Breast epithelium (tissue), 3 donors: ENCODE results near the gene TTLL11.
"Not testable (repeated sequence)": the region's sequence is repeated elsewhere in the genome, so short reads cannot be mapped to it uniquely, and the experiment has no call there.

Experiments
- CTCF ChIP-seq, 3 donors: fragments of 450-650 bp; IDR thresholded peaks; one replicate each; pipeline ENCODE4 v1.5.1; 2016 to 2017; ENCODE audit warnings: antibody characterized with exemption in 3 of 3, mild to moderate bottlenecking in 3 of 3, moderate library complexity in 3 of 3
- POLR2A ChIP-seq: fragments of 450-650 bp; IDR thresholded peaks from one replicate; pipeline ENCODE4 v1.6.1; 2016; ENCODE audit warnings: antibody characterized with exemption, mild to moderate bottlenecking, moderate library complexity
- POLR2AphosphoS5 ChIP-seq, 3 donors: sonication (generic); formaldehyde crosslinking; IDR thresholded peaks; one replicate each; pipeline ENCODE4 v1.6.1; 2017; ENCODE audit warnings: antibody characterized with exemption in 3 of 3

DNA sequence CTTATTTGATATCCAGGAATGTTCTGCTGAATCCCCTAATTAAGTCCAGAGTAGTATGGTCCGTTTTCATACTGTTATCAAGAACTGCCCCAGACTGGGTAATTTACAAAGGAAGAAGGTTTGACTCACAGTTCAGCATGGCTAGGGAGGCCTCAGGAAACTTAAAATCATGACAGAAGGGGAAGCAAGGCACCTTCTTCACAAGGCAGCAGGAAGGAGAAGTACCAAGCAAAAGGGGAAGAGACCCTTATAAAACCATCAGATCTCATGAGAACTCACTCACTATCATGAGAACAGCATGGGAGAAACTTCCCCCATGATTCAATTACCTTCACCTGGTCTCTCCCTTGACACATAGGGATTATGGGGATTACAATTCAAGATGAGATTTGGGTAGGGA is 26.4 kb downstream of the TTLL11 start:
- TF ChIP-seq CTCF (IDR thresholded peaks at IDR 0.05); POLR2A; POLR2AphosphoS5 (IDR thresholded peaks at IDR 0.05): not testable (repeated sequence)
